ENCODE measurements around the gene ULK3. TPM values are rescaled to one million over a fixed set of nuclear protein-coding genes. Genes with fewer than 3 reads are reported as not detected.
A peak's percentile ranks its signal among the peaks of the same experiment; 100 is the strongest.

The ULK3 gene
- total RNA-seq, 1 experiment from 2014 or later: 38.9 TPM

DNA sequence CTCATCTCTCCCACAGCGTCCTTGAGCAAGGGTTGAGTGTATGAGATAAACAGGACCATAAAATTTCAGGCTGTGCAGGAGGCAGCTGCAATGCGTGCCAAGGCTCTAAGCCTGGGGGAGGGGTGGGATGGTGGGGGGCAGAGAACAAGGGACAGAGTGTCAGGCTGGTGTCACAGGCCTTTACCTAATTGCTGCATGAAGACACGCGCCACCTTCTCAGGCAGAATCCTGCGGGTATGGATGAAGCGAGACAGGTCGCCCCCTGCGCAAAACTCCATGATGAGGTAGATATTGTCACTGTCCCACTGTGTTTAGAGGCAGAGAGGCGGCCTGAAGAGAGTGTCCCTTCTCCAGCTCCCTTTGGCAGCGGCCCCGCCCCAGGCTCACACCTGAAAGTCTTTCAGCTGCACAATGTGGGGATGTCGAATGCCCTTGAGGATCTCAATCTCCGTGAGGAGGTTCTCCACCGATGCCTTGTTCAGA is 1.0 kb downstream of the ULK3 start (continued):
- TF ChIP-seq, protein P1, sequence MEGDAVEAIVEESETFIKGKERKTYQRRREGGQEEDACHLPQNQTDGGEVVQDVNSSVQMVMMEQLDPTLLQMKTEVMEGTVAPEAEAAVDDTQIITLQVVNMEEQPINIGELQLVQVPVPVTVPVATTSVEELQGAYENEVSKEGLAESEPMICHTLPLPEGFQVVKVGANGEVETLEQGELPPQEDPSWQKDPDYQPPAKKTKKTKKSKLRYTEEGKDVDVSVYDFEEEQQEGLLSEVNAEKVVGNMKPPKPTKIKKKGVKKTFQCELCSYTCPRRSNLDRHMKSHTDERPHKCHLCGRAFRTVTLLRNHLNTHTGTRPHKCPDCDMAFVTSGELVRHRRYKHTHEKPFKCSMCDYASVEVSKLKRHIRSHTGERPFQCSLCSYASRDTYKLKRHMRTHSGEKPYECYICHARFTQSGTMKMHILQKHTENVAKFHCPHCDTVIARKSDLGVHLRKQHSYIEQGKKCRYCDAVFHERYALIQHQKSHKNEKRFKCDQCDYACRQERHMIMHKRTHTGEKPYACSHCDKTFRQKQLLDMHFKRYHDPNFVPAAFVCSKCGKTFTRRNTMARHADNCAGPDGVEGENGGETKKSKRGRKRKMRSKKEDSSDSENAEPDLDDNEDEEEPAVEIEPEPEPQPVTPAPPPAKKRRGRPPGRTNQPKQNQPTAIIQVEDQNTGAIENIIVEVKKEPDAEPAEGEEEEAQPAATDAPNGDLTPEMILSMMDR (IDR thresholded peaks at IDR 0.05): no peak
- TF ChIP-seq NR1H2 (CRISPR knock-in tag; IDR thresholded peaks at IDR 0.05) (no peak), ZNF138 (CRISPR knock-in tag; conservative IDR thresholded peaks at IDR 0.05) (no peak), MYBL2 (CRISPR knock-in tag; IDR thresholded peaks at IDR 0.05) (no peak), STAT6 (CRISPR knock-in tag; conservative IDR thresholded peaks at IDR 0.05; ENCODE audit: low read depth) (no peak), CREM (CRISPR knock-in tag; IDR thresholded peaks at IDR 0.05) (no peak)

- DNase-seq (ENCODE audit: low spot score) (no peak), ATAC-seq (no peak)
- peak overlapping the region; percentile 87 for H3K4me3 Mint-ChIP-seq
- H3K36me3 Mint-ChIP-seq: peaks cover 3% of the 10 kb centered on the region
- H3K9me3 Mint-ChIP-seq: no peaks in the 10 kb centered on the region
- ChIA-PET POLR2A (interaction anchor here (1.0 to 1.6 kb wide), 3 partner anchors 18 to 81 kb away, joined by 3 to 8 read pairs (median 4); no protein-coding TSS in a partner anchor), CTCF (interaction anchor here (1.0 to 5.1 kb wide), 15 partner anchors 14 to 210 kb away, joined by 3 to 34 read pairs (median 6); partner anchors contain the start of genes CPLX3 and MPI)
- H3K27ac Mint-ChIP-seq: no peak overlapping the region
- no peak for TF ChIP-seq IRF1 (CRISPR knock-in tag; IDR thresholded peaks at IDR 0.05)
- H3K4me1 Mint-ChIP-seq: peaks cover 21% of the 10 kb centered on the region
- H3K27me3 Mint-ChIP-seq (ENCODE audit: low read depth): no peaks in the 10 kb centered on the region
Measured at GRCh38 chr15:74840851-74841775, 1.8 kb downstream of the ULK3 start.

DNA sequence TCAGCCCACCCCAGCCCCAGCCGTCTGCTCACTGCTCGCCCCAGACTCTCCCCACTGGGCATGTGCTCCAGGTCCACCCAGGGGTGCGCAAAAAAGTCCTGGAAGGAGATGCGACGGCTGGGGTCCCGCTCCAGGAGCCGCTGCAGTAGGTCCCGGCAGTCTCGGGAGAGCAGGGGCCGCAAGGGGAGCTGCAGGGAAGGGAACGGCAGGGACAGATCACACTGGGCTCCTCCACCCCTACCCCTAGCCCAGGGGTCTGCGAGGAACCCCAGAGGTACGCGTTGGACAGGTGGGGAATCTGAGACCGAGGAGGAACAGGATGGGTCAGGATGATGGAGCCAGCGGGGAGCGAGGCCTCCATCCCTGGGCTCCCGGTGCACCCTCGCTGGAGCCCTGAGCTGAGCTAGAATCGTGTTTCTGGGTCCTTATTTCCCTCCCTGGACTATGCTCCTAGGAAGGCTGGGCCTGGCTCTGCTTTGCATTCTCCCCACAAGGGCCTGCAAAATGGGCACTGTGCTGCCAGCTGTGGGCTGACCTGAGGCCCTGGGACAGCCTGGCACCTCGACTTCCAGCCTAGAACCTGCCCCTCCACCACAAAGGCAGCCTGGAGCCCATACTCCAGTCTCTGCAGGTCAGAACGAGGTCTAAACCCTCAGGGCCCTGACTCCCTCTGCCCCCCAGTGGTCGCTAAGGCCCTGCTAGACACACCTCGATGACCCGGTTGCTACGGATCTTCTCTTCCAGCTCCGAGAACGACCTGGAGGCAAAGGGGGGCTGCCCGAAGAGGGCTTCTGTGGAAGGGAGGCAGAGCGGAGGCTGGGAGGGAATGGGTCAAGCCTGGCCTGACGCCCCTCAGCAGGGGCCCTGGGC is 3.2 kb downstream of the ULK3 start:
- Mint-ChIP-seq H3K4me1 (peaks cover 26% of the 10 kb centered on the region), H3K27ac (peak overlapping the region; percentile 19; the same call in 1 of the 2 replicates), H3K9me3 (no peaks in the 10 kb centered on the region), H3K27me3 (ENCODE audit: low read depth) (no peaks in the 10 kb centered on the region), H3K4me3 (no peak overlapping the region), H3K36me3 (peaks cover 3% of the 10 kb centered on the region)
- ATAC-seq (no peak; the same call in 1 of the 2 replicates), DNase-seq (ENCODE audit: low spot score) (peak; percentile 56)
- CTCF ChIA-PET: interaction anchor here (0.9 to 5.1 kb wide), 10 partner anchors 14 to 208 kb away, joined by 3 to 34 read pairs (median 4); partner anchors contain the start of gene CPLX3
- TF ChIP-seq FOXP1 (CRISPR knock-in tag; IDR thresholded peaks at IDR 0.05; ENCODE audit: borderline replicate concordance): 0 out of 2 replicates have a peak, but pooled peaks have one; percentile 16
- no peak for TF ChIP-seq RELA (CRISPR knock-in tag; IDR thresholded peaks at IDR 0.05; ENCODE audit: borderline replicate concordance)
- POLR2A ChIA-PET: interaction anchor here (1.1 kb wide), 1 partner anchor 80 kb away, joined by 3 read pairs; no protein-coding TSS in a partner anchor

Measured in WTC11 (cell line).